Coronary artery (tissue), 2 donors: Measurements from ENCODE around the gene OTX2.

Source experiments
- DNase-seq: peaks from one replicate; pipeline ENCODE4 v3.0.0-alpha.2; 2017; ENCODE audit warnings: low spot score
- H3K27ac ChIP-seq, 2 donors: fragments of 200-600 bp; sonication (generic); one replicate each; pipeline ENCODE4 v1.5.1; 2016 to 2019
- H3K4me3 ChIP-seq: fragments of 200-600 bp; sonication (generic); 2 replicates; pipeline ENCODE4 v1.5.1; 2016; ENCODE audit warnings: mild to moderate bottlenecking, moderate library complexity
- TF ChIP-seq, protein P1 (sequence below): fragments of 200-600 bp; sonication (generic); IDR thresholded peaks from one replicate; pipeline ENCODE4 v1.5.1; 2019; ENCODE audit warnings: antibody characterized with exemption

The OTX2 gene

DNA sequence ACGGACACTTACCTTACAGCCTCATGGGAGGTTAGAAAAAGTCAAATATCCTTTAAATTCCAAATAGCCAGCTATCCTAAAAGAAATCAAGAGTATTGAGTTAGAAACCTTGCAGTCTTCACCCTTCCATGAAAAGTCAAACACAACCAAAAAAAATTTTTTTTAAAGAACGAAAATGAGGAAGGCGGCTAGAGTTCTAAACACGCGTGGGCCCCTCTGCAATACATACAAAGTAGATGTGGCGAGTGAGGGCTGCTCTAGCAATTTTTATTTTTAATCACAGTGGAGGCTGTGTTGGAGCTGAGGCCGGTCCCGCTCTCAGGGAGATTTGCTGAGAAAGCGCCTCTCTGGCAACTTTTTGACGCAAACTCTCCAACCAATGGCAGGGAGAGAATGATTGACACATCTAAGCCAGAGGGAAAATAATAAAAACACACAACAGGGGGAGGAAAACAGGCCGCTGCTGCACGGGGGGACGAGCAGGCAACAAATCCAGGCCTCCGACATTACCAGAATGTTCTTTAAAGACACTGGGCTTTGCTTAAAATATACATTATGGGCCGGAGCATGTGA, at the start of gene OTX2:
OTX2 (minus strand) TSS at position 333 of the 573 bp plus-strand sequence. CDS start 5,023 bp downstream, outside the sequence.
- H3K27ac ChIP-seq: no peak within 1 kb of the TSS
- H3K4me3 ChIP-seq: peak within 1 kb of the TSS; percentile 48
- DNase-seq: no peak
- TF ChIP-seq, protein P1, sequence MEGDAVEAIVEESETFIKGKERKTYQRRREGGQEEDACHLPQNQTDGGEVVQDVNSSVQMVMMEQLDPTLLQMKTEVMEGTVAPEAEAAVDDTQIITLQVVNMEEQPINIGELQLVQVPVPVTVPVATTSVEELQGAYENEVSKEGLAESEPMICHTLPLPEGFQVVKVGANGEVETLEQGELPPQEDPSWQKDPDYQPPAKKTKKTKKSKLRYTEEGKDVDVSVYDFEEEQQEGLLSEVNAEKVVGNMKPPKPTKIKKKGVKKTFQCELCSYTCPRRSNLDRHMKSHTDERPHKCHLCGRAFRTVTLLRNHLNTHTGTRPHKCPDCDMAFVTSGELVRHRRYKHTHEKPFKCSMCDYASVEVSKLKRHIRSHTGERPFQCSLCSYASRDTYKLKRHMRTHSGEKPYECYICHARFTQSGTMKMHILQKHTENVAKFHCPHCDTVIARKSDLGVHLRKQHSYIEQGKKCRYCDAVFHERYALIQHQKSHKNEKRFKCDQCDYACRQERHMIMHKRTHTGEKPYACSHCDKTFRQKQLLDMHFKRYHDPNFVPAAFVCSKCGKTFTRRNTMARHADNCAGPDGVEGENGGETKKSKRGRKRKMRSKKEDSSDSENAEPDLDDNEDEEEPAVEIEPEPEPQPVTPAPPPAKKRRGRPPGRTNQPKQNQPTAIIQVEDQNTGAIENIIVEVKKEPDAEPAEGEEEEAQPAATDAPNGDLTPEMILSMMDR: no peak

DNA sequence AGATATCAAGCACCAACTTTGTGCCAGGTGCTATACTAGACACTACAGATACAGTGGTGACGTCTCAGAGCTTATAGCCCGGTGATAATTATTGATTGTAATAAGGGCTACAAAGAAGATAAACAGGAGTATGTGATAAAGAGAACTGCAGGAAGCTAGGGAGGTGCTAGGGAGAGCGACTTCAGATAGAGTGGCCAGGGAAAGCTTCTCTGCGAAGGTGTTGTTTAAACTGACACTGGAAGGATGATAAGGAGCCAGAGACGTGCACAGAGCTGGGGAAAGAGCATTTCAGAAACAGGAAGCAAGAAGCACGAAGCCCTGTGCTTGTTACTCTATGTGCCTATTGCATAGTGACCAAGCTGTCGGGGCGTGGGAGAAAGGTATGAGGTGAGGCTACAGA, 48.1 kb upstream of the OTX2 start:
- Histone ChIP-seq H3K27ac (no peak overlapping the region), H3K4me3 (no peak overlapping the region)
- TF ChIP-seq, protein P1: no peak
- no peak for DNase-seq

DNA sequence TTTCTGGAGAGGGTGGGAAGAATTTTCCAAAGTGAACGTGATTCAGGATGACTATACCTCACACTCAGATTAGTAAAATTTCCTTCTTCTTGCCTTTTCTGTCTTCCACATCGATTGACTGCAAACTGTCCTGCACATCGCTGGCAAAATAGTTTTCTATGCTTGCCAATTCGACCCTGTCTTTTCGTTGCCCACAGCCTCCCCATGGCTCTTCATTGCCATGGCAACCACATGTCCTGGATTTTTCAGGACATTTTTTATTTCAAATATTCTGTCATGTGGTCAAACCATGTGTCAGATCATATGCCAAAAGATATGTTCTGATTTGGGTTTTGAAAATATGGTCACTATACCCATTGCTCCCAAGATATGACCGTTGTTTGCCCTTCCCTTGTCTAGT, 46.9 kb upstream of the OTX2 start:
- no peak overlapping the region for H3K27ac ChIP-seq
- DNase-seq: no peak
- TF ChIP-seq, protein P1: no peak
- H3K4me3 ChIP-seq: no peak overlapping the region

DNA sequence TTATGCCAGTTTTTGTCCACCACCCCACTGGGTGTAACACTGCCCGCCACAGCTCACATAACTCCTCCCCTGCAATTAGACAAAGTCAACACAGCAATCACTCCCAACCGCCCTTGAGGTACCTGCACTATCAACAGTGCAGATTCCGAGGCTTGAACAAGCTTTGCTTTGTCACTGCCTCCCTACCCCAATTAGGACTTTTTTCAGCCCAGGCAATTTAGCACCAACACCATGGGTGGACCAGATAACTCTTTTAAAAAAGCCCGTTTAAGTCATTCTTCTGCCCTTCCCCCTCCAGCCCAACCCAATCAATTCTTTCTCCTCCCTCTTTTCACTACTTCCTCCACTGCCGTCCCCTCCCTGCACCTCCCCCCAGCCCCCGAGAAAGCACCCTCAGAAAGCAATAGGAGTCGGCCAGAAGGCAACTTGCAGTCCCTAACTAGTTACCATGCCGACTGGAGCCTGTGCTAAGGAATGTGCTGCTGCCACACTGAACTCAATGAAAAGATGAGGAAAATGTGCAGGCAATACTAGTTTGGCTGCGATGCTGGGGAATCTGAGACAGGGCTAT, 45.7 kb upstream of the OTX2 start:
- TF ChIP-seq, protein P1: no peak
- no peak for DNase-seq
- Histone ChIP-seq H3K27ac (no peak overlapping the region), H3K4me3 (no peak overlapping the region)

DNA sequence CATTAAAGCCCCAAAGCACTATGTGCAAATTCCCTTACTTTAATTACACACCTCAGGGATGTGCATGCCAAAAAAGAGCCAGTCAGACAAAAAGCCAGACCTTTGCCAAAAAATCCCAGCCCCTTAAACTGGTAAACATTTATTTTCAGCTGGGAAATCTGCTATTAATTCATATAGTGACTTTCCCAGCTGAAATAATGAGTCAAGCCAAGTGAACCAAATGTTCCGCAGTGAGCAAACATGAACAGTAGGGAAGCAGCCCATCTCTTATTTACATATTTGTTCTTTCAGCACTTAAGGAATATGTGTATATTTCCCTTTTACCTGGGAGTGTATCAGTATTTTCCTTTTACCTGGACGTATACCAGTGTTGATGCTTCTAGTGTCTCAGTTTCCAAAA, 44.0 kb upstream of the OTX2 start:
- no peak for DNase-seq

DNA sequence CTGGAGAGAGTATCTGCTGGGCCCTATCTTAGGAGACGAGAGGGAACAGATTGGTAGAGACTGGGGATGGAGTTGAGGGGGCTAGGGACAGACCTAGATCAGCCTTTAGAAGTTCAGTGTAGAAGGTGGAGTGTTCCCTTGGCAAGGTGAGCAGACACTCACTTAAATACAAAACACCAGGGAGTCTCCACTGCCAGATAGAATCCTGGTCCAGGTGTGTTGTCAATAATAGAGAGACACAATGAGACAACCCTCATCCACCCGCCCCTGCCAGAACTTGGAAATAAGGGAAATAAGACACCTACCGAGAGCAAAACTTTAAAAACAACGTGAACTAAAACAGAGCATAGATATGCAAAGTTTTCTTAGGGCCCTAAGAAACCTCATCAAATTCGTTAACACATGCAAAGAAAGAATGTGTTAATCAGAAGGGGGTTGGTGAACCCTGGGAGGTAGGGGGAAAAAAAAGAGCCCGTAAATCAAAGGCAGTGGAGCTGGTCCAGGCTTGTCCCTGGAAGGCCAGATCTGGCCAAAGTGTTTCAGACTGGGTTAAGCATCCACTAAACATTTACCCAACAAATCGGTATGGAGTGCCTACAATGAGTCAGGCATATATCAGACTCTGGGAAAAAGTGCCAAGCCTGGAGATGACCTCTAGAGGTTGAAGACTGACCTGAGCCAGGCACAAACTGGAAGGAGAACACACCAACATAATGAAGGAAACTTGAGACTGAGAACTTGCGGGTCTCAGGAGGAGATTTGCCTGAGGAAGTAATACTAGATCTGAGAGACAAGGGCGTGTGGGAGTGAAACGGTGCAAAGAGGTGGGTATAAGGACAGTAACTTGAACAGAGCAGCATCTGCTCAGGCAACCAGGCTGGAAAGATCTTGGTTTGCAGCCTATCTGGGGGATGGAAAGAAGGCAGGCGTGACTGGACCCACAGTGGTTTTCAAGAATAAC, 37.0 kb upstream of the OTX2 start:
- DNase-seq: no peak
- H3K4me3 ChIP-seq: no peak overlapping the region
- TF ChIP-seq, protein P1: no peak
- H3K27ac ChIP-seq: no peak overlapping the region

More for the DNA sequence above, 44.0 kb upstream of the OTX2 start:
- TF ChIP-seq, protein P1: no peak
- Histone ChIP-seq H3K4me3 (no peak overlapping the region), H3K27ac (no peak overlapping the region)
